GM19438 (cell line): ENCODE measurements around the gene ZNF784.

ENCODE experiments used
- ATAC-seq: cut with Tn5 transposase; IDR thresholded peaks from one replicate; pipeline ENCODE4 v1.9.1; 2021; ENCODE audit warnings: low read depth; ENCODE audit not compliant: unreplicated experiment

The ZNF784 gene

GRCh38 chr19:55644191-55644833 lies 19.9 kb upstream of the ZNF784 start:
- no peak for ATAC-seq

DNA sequence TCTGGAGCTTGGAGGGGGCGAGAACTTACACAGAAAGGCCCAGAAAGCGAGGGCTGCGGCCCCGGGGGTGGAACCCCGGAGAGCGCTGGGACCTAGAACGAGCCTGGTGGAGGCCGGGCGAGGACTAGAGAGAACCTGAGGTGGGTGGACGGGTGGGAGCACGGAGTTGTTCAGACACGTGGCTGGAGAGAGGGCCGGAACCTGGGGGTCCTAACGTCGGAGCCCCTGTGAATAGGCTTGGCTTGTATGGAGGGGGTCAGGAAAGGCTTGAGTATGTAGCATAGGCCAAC lies 19.5 kb upstream of the ZNF784 start:
- ATAC-seq, result no peak

- ATAC-seq, result no peak
Observed at GRCh38 chr19:55643003-55643886, 18.9 kb upstream of the ZNF784 start, which contains the start of gene ZNF581. ZNF581 (plus strand) TSS chr19:55643649; CDS start chr19:55644572, 923 bp downstream.

DNA sequence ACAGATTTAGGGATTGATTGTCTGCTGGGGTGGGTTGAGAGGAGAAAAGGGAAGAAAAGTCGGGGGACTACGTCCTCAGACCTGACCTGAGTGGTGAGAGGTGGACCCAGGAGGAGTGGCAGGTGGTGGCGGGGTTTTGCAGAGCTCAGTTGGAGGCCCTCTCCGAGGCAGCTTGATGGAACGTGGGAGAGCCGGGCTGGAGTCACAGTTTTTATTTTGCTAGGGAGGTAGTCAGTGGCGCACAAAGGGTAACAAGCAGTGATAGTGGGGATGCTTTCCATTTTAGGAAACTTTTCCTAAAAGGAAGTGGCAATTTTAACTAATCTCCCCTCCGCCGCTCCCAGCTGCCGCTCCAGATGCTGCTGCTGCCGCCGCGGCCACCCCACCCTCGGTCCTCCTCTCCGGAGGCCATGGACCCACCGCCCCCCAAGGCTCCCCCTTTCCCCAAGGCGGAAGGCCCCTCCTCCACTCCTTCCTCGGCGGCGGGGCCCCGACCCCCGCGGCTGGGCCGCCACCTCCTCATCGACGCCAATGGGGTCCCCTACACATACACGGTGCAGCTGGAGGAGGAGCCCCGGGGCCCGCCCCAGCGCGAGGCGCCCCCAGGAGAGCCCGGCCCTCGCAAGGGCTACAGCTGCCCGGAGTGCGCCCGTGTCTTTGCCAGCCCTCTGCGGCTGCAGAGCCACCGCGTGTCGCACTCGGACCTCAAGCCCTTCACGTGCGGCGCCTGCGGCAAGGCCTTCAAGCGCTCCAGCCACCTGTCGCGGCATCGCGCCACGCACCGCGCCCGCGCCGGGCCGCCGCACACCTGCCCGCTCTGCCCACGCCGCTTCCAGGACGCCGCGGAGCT lies 18.0 kb upstream of the ZNF784 start:
- no peak for ATAC-seq

DNA sequence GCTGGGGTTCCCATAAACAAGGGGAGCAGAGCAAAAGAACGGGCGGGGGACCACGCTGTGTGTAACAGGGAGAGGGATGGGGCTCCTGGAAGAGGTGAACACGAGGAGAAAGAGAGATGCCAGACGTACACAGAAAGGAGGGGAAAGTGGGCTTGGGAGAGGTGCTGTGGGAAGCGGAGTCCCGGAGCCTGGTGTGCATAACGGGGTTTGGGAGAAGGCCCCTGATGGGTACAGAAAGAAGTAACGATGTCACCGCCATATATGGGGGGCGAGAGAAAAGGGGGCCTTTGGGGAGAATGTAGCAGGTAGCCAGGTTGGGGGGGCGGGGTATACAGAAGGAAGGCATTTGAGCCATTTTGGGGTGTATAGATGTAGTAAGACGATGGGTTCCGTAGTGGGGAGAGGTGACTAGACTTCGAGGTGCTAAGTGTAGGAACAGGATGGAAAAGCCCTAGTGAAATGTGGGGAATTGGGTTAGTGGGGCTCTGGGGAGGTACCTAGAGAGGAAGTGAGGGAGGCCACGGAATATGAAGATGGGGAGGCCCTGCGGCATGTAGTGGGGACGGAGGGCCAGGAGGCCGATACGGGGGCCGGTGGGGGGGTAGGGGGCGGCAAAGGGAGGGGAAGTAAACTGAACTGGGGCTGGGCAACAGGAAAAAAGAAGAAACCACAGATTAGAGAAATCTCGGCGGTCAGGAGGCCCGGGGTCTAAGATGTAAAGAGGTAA lies 17.2 kb upstream of the ZNF784 start:
- no peak for ATAC-seq

- no peak for ATAC-seq
Observed at GRCh38 chr19:55640577-55641425, 16.4 kb upstream of the ZNF784 start, which contains the start of gene ZNF580. ZNF580 (plus strand) TSS chr19:55641002; CDS start chr19:55642509, 1,507 bp downstream.

DNA sequence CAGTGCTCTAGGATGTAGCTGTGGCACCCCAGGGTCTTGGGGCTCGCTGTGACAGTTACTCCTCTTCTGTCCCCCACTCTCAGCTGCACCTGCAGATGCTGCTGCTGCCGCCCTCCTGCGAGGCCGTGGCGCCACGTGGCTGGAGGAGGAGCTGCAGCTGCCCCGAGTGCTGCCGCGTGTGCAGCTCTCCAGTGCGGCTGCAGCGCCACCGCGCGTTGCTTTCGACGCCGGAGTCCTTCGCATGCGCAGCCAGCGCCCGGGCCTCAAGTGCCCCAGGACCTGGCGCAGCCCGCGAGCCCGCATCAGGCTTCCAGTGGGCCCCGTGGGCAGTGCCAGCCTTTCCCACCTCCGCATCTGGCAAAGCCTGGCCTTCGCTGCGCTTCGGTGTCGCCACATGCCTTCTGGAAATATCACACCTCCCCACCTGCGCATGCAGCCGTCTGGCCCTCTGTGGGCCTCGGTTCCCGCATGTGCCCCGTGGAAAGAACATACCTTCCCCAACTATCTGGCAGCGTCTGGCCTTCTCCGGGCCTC lies 15.7 kb upstream of the ZNF784 start:
- no peak for ATAC-seq

DNA sequence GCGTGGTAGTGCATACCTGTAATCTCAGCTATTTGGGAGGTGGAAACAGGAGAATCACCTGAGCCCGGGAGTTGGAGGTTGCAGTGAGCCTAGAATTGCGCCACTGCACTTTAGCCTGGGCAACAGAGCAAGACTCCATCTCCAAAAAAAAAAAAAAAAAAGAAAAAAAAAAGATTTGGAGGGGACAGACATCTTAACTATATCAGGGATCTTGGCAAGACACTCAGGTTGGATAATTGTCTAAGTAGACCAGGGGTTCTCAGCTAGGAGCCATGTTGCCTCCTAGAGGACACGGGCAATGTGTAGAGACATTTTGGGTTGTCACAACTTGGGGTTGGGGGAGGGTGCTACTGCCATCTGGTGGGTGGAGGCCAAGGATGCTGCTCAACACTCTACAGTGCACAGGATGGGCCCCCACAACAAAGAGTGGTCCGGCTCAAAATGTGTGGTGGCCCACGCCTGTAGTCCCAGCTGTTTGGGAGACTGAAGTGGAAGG lies 14.5 kb upstream of the ZNF784 start:
- ATAC-seq, result no peak

DNA sequence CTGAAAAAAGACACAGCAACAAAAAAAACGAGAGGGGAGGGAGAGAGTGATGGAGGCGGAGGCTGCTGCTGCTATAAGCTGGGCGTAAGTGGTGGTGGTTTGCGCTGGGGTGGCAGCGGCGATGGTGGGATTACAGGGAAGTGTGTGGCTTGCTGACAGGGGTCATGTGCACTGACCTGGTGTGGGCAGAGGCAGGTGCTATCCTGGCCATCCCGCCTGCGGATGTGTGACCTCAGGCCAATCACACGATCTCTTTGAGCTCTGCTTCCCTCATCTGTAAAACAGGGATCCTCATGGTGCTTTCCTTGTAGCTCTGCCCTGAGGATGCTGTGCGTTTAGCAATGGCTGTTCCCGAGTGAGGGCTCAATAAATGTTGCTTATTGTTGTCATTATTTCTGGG lies 13.2 kb upstream of the ZNF784 start:
- ATAC-seq, result no peak

GRCh38 chr19:55636723-55637122 lies 12.4 kb upstream of the ZNF784 start:
- no peak for ATAC-seq

GRCh38 chr19:55635856-55636440 lies 11.6 kb upstream of the ZNF784 start:
- no peak for ATAC-seq

GRCh38 chr19:55635334-55635717 lies 11.0 kb upstream of the ZNF784 start:
- no peak for ATAC-seq

DNA sequence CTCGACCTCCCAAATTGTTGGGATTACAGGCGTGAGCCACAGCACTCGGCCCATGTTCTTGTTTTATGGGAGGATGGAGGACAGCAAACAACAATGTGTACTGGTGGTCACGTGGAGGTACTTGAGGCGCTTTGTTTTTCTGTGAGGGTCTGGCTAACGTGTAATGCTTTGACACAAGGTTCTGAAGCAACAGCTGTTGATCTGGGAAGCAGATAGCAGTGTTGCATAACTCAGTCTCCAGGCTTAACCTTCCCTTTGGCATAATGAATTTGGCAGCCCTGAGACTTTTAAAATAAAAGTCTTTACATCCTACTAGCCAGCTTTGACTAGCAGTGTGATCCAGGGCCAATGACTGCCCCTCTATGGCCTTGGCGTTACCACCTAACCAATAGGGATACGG lies 9.5 kb upstream of the ZNF784 start:
- ATAC-seq, result no peak

- no peak for ATAC-seq
Observed at GRCh38 chr19:55632463-55632834, 8.1 kb upstream of the ZNF784 start.

GRCh38 chr19:55626350-55626749 lies 2.0 kb upstream of the ZNF784 start:
- ATAC-seq, result no peak

- no peak for ATAC-seq
Observed at GRCh38 chr19:55625004-55625326, 599 bp upstream of the ZNF784 start.

DNA sequence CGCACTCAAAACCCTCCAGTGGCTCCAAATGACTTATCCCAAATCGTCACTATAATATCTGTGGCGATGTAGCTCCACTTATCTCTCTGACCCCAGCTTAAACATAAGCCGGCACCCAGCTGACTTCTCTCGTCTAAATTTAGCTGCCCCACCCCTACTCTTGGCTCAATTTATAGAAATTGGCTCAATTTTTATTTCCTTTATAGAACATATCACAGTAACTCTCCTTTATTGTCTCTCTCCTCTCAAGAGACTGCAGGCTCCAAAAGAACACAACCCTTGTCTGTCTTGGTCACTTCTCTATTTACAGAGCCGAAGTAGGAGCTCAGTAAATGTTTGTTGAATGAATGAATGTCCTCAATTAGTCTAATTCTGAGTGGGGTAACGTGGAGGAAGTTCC lies 805 bp downstream of the ZNF784 start:
- no peak for ATAC-seq

DNA sequence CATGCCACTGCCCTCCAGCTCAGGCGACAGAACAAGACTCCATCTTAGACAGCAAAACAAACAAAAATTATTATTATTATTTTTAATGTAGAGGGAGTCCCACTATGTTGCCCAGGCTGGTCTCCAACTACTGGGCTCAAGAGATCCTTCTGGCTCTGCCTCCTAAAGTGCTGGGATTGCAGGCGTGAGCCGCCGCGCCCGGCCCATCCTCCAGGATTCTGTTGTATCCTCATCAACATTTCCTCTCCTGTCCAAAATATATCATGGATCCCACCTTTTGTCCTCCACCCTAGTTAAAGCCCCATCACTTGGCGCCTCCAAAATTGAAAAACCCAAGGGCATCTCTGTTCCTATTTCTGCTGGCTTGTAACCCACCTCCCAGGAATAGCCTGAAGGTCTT lies 1.2 kb downstream of the ZNF784 start:
- ATAC-seq, result no peak
